Esophagus (tissue), 2 donors: ENCODE results near the gene PIEZO2. TPM values are rescaled to one million over a fixed set of nuclear protein-coding genes. Genes with fewer than 3 reads are reported as not detected.

Source experiments
- H3K27ac ChIP-seq, 2 donors: one replicate each; pipeline ENCODE4 v1.5.1; 2013; ENCODE audit warnings: low read depth in 2 of 2, mild to moderate bottlenecking in 2 of 2, inconsistent platforms in 1 of 2, low read length in 1 of 2, moderate library complexity in 1 of 2
- H3K27me3 ChIP-seq, 2 donors: one replicate each; pipeline ENCODE4 v1.6.1; 2013; ENCODE audit warnings: low read length in 2 of 2, control low read depth in 1 of 2, mild to moderate bottlenecking in 1 of 2; ENCODE audit not compliant: insufficient read depth in 2 of 2, control insufficient read depth in 1 of 2
- H3K36me3 ChIP-seq, 2 donors: one replicate each; pipeline ENCODE4 v1.6.1; 2013; ENCODE audit warnings: low read length in 1 of 2; ENCODE audit not compliant: control insufficient read depth in 2 of 2, insufficient read depth in 2 of 2
- H3K4me1 ChIP-seq, 2 donors: one replicate each; pipeline ENCODE4 v1.6.1; 2013; ENCODE audit warnings: low read length in 1 of 2; ENCODE audit not compliant: control insufficient read depth in 2 of 2, insufficient read depth in 2 of 2
- H3K4me3 ChIP-seq, 2 donors: one replicate each; pipeline ENCODE4 v1.5.1; 2013; ENCODE audit warnings: low read length in 2 of 2, mild to moderate bottlenecking in 2 of 2, low read depth in 1 of 2, moderate library complexity in 1 of 2
- H3K9me3 ChIP-seq, 2 donors: one replicate each; pipeline ENCODE4 v1.6.1; 2013; ENCODE audit warnings: mild to moderate bottlenecking in 2 of 2, low read depth in 1 of 2, low read length in 1 of 2, moderate library complexity in 1 of 2; ENCODE audit not compliant: control insufficient read depth in 2 of 2, insufficient read depth in 1 of 2
- WGBS, 2 donors: extraction: QIAGEN DNeasy Blood & Tissue Kit; methylation state at CpG; one replicate each; pipeline ENCODE4 v1.1.7; 2013; 5-methylcytosine and 5-hydroxymethylcytosine counted together
- polyA plus RNA-seq, 2 donors: library from polyadenylated mRNA; stranded (reverse); fragments of 200-250 nt; gene quantifications; one replicate each; pipeline ENCODE4 v1.2.3, GENCODE V29; 2013
- donor health status: healthy with polysubstance abuse.
- donor health status: Bipolar disorder and iron deficiency.

PIEZO2 gene
- polyA plus RNA-seq, 2 donors, result 0.37 to 0.66 TPM

GRCh38 chr18:11029021-11029420 is 120.3 kb downstream of the PIEZO2 start:
- Histone ChIP-seq H3K9me3 (no peaks in the 10 kb centered on the region), H3K4me3 (no peak overlapping the region), H3K27me3 (no peaks in the 10 kb centered on the region), H3K27ac (no peak overlapping the region), H3K36me3 (no peaks in the 10 kb centered on the region), H3K4me1 (no peaks in the 10 kb centered on the region)
- 89 to 91% methylated on average over 6 of the region's 6 CpGs for WGBS, 2 donors

GRCh38 chr18:11027862-11028261 is 121.5 kb downstream of the PIEZO2 start:
- H3K27me3 ChIP-seq, result no peaks in the 10 kb centered on the region
- 59 to 63% methylated on average over 4 of the region's 4 CpGs for WGBS, 2 donors
- no peaks in the 10 kb centered on the region for H3K36me3 ChIP-seq
- no peak overlapping the region for H3K4me3 ChIP-seq
- no peaks in the 10 kb centered on the region for H3K4me1 ChIP-seq
- no peak overlapping the region for H3K27ac ChIP-seq
- H3K9me3 ChIP-seq, result no peaks in the 10 kb centered on the region

GRCh38 chr18:11025671-11026070 is 123.7 kb downstream of the PIEZO2 start:
- no peaks in the 10 kb centered on the region for H3K4me1 ChIP-seq
- no peaks in the 10 kb centered on the region for H3K9me3 ChIP-seq
- H3K27ac ChIP-seq, result no peak overlapping the region
- no peak overlapping the region for H3K4me3 ChIP-seq
- no peaks in the 10 kb centered on the region for H3K36me3 ChIP-seq
- WGBS, 2 donors, result 68 to 72% methylated on average over 4 of the region's 4 CpGs
- H3K27me3 ChIP-seq, result no peaks in the 10 kb centered on the region

GRCh38 chr18:11024928-11025669 is 124.3 kb downstream of the PIEZO2 start:
- H3K36me3 ChIP-seq, result no peaks in the 10 kb centered on the region
- no peaks in the 10 kb centered on the region for H3K27me3 ChIP-seq
- H3K9me3 ChIP-seq, result no peaks in the 10 kb centered on the region
- H3K4me3 ChIP-seq, result no peak overlapping the region
- WGBS, 2 donors, result 78 to 81% methylated on average over 13 of the region's 13 CpGs
- no peak overlapping the region for H3K27ac ChIP-seq
- no peaks in the 10 kb centered on the region for H3K4me1 ChIP-seq

- no peak overlapping the region for H3K27ac ChIP-seq
- H3K4me1 ChIP-seq, result no peaks in the 10 kb centered on the region
- no peaks in the 10 kb centered on the region for H3K27me3 ChIP-seq
- no peaks in the 10 kb centered on the region for H3K36me3 ChIP-seq
- H3K4me3 ChIP-seq, result no peak overlapping the region
- no peaks in the 10 kb centered on the region for H3K9me3 ChIP-seq
- 70 to 88% methylated on average over 8 of the region's 8 CpGs for WGBS, 2 donors
Observed at GRCh38 chr18:11021477-11021876, 127.9 kb downstream of the PIEZO2 start.

GRCh38 chr18:11020877-11021414 is 128.4 kb downstream of the PIEZO2 start:
- no peaks in the 10 kb centered on the region for H3K27me3 ChIP-seq
- no peak overlapping the region for H3K27ac ChIP-seq
- H3K4me3 ChIP-seq, result no peak overlapping the region
- no peaks in the 10 kb centered on the region for H3K36me3 ChIP-seq
- no peaks in the 10 kb centered on the region for H3K4me1 ChIP-seq
- no peaks in the 10 kb centered on the region for H3K9me3 ChIP-seq
- WGBS, 2 donors, result 63 to 68% methylated on average over 6 of the region's 6 CpGs

GRCh38 chr18:11020161-11020853 is 129.1 kb downstream of the PIEZO2 start:
- 67 to 75% methylated on average over 2 of the region's 2 CpGs for WGBS, 2 donors
- Histone ChIP-seq H3K27ac (no peak overlapping the region), H3K36me3 (no peaks in the 10 kb centered on the region), H3K9me3 (no peaks in the 10 kb centered on the region), H3K4me1 (no peaks in the 10 kb centered on the region), H3K4me3 (no peak overlapping the region), H3K27me3 (no peaks in the 10 kb centered on the region)

- Histone ChIP-seq H3K36me3 (no peaks in the 10 kb centered on the region), H3K9me3 (no peaks in the 10 kb centered on the region), H3K4me3 (no peak overlapping the region), H3K27ac (no peak overlapping the region), H3K27me3 (no peaks in the 10 kb centered on the region), H3K4me1 (no peaks in the 10 kb centered on the region)
- 86 to 95% methylated on average over 2 of the region's 2 CpGs for WGBS, 2 donors
Observed at GRCh38 chr18:11019295-11020105, 129.9 kb downstream of the PIEZO2 start.

GRCh38 chr18:11009869-11010268 is 139.5 kb downstream of the PIEZO2 start:
- WGBS, 2 donors, result 82 to 84% methylated on average over 3 of the region's 3 CpGs
- Histone ChIP-seq H3K4me3 (no peak overlapping the region), H3K9me3 (no peaks in the 10 kb centered on the region), H3K36me3 (no peaks in the 10 kb centered on the region), H3K4me1 (peaks cover 0 to 3% of the 10 kb centered on the region in 2 donors), H3K27me3 (no peaks in the 10 kb centered on the region), H3K27ac (no peak overlapping the region)
